Measurements from ENCODE around the gene NUDT19. TPM values are rescaled to one million over a fixed set of nuclear protein-coding genes. Genes with fewer than 3 reads are reported as not detected.

The NUDT19 gene
- total RNA-seq, 1 donor from 2014 or later = 6.2 TPM

GRCh38 chr19:32680986-32681385, 10.6 kb upstream of the NUDT19 start:
- H3K9me3 ChIP-seq = no peaks in the 10 kb centered on the region

DNA sequence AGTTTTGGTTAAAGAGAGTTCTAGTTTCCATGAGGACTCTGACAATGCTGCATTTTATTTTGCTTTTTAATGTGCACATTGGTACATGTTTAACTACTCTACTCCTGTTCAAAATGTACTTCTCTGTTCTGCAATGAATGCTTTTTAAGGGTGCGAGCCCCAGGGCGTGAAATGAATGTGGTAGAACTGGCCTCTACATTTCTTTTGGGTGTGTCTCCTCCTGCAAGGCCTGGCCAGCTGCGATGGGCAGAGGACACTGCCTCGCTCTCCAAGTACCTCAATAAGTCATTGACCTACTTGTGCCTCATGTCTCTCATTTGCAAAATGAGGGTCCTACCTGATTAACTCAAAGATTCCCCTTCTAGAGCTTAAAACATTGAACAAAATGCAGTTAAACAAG, 9.3 kb upstream of the NUDT19 start:
- TF ChIP-seq, protein P1, sequence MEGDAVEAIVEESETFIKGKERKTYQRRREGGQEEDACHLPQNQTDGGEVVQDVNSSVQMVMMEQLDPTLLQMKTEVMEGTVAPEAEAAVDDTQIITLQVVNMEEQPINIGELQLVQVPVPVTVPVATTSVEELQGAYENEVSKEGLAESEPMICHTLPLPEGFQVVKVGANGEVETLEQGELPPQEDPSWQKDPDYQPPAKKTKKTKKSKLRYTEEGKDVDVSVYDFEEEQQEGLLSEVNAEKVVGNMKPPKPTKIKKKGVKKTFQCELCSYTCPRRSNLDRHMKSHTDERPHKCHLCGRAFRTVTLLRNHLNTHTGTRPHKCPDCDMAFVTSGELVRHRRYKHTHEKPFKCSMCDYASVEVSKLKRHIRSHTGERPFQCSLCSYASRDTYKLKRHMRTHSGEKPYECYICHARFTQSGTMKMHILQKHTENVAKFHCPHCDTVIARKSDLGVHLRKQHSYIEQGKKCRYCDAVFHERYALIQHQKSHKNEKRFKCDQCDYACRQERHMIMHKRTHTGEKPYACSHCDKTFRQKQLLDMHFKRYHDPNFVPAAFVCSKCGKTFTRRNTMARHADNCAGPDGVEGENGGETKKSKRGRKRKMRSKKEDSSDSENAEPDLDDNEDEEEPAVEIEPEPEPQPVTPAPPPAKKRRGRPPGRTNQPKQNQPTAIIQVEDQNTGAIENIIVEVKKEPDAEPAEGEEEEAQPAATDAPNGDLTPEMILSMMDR (IDR thresholded peaks at IDR 0.05) = no peak
- Histone ChIP-seq H3K4me1 (no peaks in the 10 kb centered on the region), H3K36me3 (no peaks in the 10 kb centered on the region), H3K27me3 (no peaks in the 10 kb centered on the region), H3K27ac (no peak overlapping the region), H3K9me3 (no peaks in the 10 kb centered on the region), H3K4me3 (no peak overlapping the region)
- no peak for DNase-seq (ENCODE audit: low spot score in 2 of 2)
- intact Hi-C loops (cut with DNase I) = no loop called here

More at GRCh38 chr19:32680986-32681385, 10.6 kb upstream of the NUDT19 start:
- TF ChIP-seq, protein P1 (IDR thresholded peaks at IDR 0.05) = no peak
- DNase-seq (ENCODE audit: low spot score in 2 of 2) = no peak
- Histone ChIP-seq H3K4me3 (no peak overlapping the region), H3K36me3 (no peaks in the 10 kb centered on the region), H3K27me3 (peaks cover 9% of the 10 kb centered on the region), H3K4me1 (peaks cover 0 to 3% of the 10 kb centered on the region in 2 donors), H3K27ac (no peak overlapping the region)
- intact Hi-C loops (cut with DNase I) = no loop called here

DNA sequence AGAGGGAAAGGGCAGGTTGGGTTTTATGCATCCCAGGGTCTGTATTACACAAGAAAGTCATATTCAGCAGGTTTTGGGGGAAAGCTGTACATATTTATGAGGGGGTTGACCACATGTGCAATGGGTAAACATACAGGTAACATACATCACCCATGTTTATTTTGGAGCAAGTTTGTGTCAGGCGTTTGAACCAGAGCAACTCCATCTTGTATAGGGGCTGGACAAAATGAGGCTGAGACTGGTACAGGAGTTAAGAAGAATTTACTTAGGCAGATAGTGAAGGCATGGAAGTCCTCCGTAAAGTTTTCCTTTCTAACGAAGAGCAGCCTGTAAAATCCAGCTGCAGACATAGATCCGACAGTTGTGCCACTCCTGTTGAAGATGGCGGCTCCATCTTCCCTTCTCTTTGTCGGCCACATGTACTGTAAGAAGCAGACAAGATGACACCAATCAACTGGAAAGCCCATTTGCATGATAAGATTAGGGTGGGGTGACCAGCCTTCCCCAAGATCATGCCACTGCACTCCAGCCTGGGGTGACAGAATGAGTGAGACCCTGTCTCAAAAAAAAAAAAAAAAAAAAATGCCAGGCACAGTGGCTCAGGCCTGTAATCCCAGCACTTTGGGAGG, 4.7 kb upstream of the NUDT19 start:
- Histone ChIP-seq H3K27me3 (no peaks in the 10 kb centered on the region), H3K4me1 (no peaks in the 10 kb centered on the region), H3K27ac (no peak overlapping the region), H3K9me3 (no peaks in the 10 kb centered on the region), H3K36me3 (no peaks in the 10 kb centered on the region), H3K4me3 (no peak overlapping the region)
- DNase-seq (ENCODE audit: low spot score in 2 of 2) = no peak
- intact Hi-C loops (cut with DNase I) = no loop called here
- TF ChIP-seq, protein P1 (IDR thresholded peaks at IDR 0.05) = no peak

DNA sequence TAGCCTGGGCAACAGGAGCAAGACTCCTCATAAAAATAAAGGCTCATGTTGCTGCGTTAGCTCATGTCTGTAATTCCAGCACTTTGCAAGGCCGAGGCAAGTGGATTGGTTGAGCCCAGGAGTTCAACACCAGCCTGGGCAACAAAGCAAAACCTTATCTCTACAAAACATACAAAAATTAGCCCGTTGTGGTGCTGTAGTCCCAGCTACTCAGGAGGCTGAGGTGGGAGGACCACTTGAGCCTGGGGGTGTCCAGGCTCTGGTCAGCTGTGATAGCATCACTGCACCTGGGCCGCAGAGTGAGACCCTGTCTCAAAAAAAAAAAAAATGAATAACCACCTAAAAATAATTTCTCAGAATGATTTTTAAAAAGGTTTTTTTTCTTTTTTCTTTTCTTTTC, 3.9 kb upstream of the NUDT19 start:
- H3K4me3 ChIP-seq = no peak overlapping the region
- H3K27me3 ChIP-seq = no peaks in the 10 kb centered on the region
- H3K36me3 ChIP-seq = no peaks in the 10 kb centered on the region
- no peak overlapping the region for H3K27ac ChIP-seq
- TF ChIP-seq, protein P1 (IDR thresholded peaks at IDR 0.05) = no peak
- intact Hi-C loops (cut with DNase I) = no loop called here
- no peaks in the 10 kb centered on the region for H3K9me3 ChIP-seq
- H3K4me1 ChIP-seq = peaks cover 3 to 4% of the 10 kb centered on the region in 2 donors
- DNase-seq (ENCODE audit: low spot score in 2 of 2) = no peak

- H3K9me3 ChIP-seq = no peaks in the 10 kb centered on the region
- intact Hi-C loops (cut with DNase I) = no loop called here
- H3K4me1 ChIP-seq = peaks cover 4 to 8% of the 10 kb centered on the region in 2 donors
- no peak for DNase-seq (ENCODE audit: low spot score in 2 of 2)
- no peak overlapping the region for H3K4me3 ChIP-seq
- H3K27ac ChIP-seq = no peak overlapping the region
- H3K27me3 ChIP-seq = no peaks in the 10 kb centered on the region
- TF ChIP-seq, protein P1 (IDR thresholded peaks at IDR 0.05) = no peak
- H3K36me3 ChIP-seq = no peaks in the 10 kb centered on the region
Measured at GRCh38 chr19:32688311-32688710, 3.3 kb upstream of the NUDT19 start.
